ENCODE data around the gene IFNL3.
A peak's percentile ranks its signal among the peaks of the same experiment; 100 is the strongest.

The IFNL3 gene

GRCh38 chr19:39200066-39200802 is 44.6 kb downstream of the IFNL3 start:
- in situ Hi-C loops (cut with HindIII; ENCODE audit: low pct_ligation_motif_present, low pct_unique_long_range_greater_than_20kb, low sequenced_read_pairs), result no loop called here
- DNase-seq, result no peak

DNA sequence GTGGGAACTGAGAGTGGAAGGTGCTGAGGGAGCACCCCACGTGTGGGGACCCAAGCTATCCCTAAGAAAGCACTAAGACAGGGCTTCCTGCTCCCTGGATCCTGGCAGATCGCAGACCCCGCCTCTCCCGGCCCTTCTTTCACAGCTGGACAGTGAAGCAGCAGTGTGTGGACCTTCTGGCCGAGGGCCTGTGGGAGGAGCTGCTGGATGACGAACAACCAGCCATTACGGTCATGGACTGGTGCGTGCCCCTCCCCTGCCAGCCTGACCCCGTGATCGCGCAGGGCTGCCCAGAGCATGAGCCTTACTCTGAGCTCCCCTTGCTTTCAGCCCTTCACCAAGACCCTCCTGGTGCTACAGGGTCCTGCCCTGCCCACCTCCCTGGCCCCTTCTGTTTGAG is 45.8 kb downstream of the IFNL3 start:
- DNase-seq, result peak; percentile 85
- in situ Hi-C loops (cut with HindIII; ENCODE audit: low pct_ligation_motif_present, low pct_unique_long_range_greater_than_20kb, low sequenced_read_pairs), result no loop called here

- no peak for DNase-seq
- in situ Hi-C loops (cut with HindIII; ENCODE audit: low pct_ligation_motif_present, low pct_unique_long_range_greater_than_20kb, low sequenced_read_pairs), result no loop called here
Observed at GRCh38 chr19:39197808-39198207, 47.0 kb downstream of the IFNL3 start.

DNA sequence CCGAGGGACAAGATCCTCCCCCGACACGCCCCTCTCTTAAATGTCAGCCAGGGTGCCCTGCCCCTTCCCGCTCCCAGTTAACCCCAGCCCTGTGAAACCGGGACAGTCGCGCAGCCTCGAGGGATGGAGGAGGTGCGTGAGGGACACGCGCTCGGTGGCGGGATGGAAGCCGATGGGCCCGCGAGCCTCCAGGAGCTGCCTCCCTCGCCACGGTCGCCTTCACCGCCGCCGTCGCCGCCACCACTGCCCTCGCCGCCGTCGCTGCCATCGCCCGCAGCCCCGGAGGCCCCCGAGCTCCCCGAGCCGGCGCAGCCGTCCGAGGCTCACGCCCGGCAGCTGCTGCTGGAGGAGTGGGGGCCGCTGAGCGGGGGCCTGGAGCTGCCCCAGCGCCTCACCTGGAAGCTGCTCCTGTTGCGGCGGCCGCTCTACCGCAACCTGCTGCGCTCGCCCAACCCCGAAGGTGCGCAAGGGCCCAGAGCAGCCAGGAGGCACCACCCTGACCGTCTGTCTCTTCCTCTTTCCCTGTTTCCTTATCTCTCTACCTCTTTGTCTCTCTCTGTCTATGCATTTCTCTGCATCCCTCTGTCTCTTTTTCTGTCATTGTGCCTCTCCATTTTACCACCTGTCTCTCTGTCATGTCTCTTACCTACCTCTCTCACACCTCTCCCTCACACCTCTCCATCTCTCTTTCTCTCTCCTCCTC is 47.8 kb downstream of the IFNL3 start, which contains the start of gene NCCRP1:
Gene NCCRP1, plus strand, starts transcription at position 105 of the 703 bp plus-strand sequence. Its CDS starts 19 bp downstream, at position 124.
- in situ Hi-C loops (cut with HindIII; ENCODE audit: low pct_ligation_motif_present, low pct_unique_long_range_greater_than_20kb, low sequenced_read_pairs), result no loop called here
- DNase-seq, result no peak

GRCh38 chr19:39196320-39196719 is 48.5 kb downstream of the IFNL3 start:
- in situ Hi-C loops (cut with HindIII; ENCODE audit: low pct_ligation_motif_present, low pct_unique_long_range_greater_than_20kb, low sequenced_read_pairs), result no loop called here
- DNase-seq, result no peak

DNA sequence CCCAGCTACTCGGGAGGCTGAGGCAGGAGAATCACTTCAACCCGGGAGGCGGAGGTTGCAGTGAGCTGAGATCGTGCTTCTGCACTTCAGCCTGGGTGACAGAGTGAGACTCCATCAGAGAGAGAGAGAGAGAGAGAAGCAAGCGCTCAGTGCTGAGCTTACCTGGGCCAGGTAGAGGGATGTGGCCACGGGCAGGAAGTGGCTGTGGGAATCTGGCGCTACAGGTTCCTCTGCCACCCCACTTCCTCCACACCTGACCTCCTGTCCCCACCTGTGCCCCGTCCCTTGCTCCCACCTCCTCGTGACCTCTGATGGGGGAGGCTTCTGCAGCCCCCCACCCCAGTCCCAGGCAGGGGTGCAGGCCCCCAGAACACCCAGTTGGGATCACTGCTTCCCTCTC is 49.1 kb downstream of the IFNL3 start:
- no peak for DNase-seq
- in situ Hi-C loops (cut with HindIII; ENCODE audit: low pct_ligation_motif_present, low pct_unique_long_range_greater_than_20kb, low sequenced_read_pairs), result no loop called here

GRCh38 chr19:39194832-39195542 is 49.8 kb downstream of the IFNL3 start:
- in situ Hi-C loops (cut with HindIII; ENCODE audit: low pct_ligation_motif_present, low pct_unique_long_range_greater_than_20kb, low sequenced_read_pairs), result no loop called here
- DNase-seq, result no peak

DNA sequence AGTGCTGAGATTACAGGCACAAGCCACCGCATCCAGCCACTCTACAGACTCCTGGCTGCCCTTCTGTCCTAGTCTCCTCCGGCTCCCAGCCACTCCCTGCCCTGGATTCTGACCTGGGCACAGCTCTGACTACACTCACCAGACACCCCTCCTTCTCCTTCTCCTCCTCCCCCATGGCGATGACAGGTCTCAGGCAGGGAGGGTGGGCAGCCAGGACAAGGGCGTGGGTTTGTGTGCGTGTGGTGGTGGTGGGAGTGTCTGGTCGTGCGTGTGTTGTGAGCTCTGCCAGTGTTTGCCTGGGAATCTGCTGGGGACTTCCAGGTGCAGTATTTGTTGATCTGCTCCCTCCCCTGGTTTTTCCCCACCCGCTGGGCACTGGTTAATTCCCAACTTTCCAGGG is 51.0 kb downstream of the IFNL3 start:
- in situ Hi-C loops (cut with HindIII; ENCODE audit: low pct_ligation_motif_present, low pct_unique_long_range_greater_than_20kb, low sequenced_read_pairs), result no loop called here
- DNase-seq, result no peak
